Neutrophil (primary cell): ENCODE data around the gene VWC2L.

Experiments
- H3K27ac ChIP-seq: fragments of 200-600 bp; sonication (generic); 2 replicates; pipeline ENCODE4 v1.5.1; 2016; ENCODE audit warnings: mild to moderate bottlenecking, moderate library complexity
- H3K27me3 ChIP-seq: fragments of 200-600 bp; sonication (generic); 2 replicates; pipeline ENCODE4 v1.6.0; 2016; ENCODE audit warnings: mild to moderate bottlenecking
- H3K36me3 ChIP-seq: fragments of 200-600 bp; sonication (generic); 2 replicates; pipeline ENCODE4 v1.5.1; 2017
- H3K4me1 ChIP-seq, 2 experiments: fragments of 200-600 bp in 1 of 2; sonication (generic) in 1 of 2; 1 replicate in 1 of 2; 2 replicates in 1 of 2; pipeline versions ENCODE4 v1.5.1 to v1.6.1; 2013 to 2016; ENCODE audit warnings: low read depth in 1 of 2, low read length in 1 of 2, mild to moderate bottlenecking in 1 of 2, moderate library complexity in 1 of 2; ENCODE audit not compliant: control insufficient read depth in 1 of 2, insufficient read depth in 1 of 2
- H3K4me3 ChIP-seq, 2 experiments: fragments of 200-600 bp in 1 of 2; sonication (generic) in 1 of 2; 1 replicate in 1 of 2; 2 replicates in 1 of 2; pipeline ENCODE4 v1.5.1; 2013 to 2016; ENCODE audit warnings: low read depth in 1 of 2, low read length in 1 of 2, mild to moderate bottlenecking in 1 of 2, moderate library complexity in 1 of 2
- H3K9me3 ChIP-seq: fragments of 200-600 bp; sonication (generic); 2 replicates; pipeline ENCODE4 v1.5.1; 2016
- TF ChIP-seq, protein P1 (sequence below): fragments of 200-600 bp; sonication (generic); IDR thresholded peaks from 2 replicates; pipeline ENCODE4 v1.5.1; 2016; ENCODE audit warnings: antibody characterized with exemption

Gene VWC2L

DNA sequence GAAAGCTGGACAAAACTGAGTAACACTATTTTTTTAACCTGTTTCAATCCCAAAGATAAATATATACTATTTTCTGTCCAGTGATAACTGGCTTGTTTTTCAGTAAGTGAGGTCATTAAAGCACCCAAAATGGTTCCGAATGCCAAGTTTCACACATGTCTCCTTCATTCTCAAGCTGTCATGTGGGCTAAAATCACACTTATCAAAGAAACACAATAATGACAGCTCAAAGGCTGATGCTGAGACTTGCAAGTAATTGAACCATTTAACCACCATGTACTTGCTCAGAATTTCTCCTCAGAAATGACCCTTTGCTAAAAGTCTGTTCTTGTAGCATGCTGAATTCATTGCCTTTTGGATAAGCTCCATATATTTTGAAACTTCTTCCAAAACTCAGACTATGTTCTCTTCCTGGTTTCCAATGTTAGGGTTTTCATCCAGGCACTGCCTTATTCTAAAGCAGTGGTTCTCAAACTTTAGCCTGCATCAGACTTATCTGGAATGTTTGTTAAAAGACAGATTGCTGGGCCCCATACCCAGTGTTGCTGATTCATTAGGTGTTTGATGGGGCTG lies 149.8 kb downstream of the VWC2L start:
- TF ChIP-seq, protein P1, sequence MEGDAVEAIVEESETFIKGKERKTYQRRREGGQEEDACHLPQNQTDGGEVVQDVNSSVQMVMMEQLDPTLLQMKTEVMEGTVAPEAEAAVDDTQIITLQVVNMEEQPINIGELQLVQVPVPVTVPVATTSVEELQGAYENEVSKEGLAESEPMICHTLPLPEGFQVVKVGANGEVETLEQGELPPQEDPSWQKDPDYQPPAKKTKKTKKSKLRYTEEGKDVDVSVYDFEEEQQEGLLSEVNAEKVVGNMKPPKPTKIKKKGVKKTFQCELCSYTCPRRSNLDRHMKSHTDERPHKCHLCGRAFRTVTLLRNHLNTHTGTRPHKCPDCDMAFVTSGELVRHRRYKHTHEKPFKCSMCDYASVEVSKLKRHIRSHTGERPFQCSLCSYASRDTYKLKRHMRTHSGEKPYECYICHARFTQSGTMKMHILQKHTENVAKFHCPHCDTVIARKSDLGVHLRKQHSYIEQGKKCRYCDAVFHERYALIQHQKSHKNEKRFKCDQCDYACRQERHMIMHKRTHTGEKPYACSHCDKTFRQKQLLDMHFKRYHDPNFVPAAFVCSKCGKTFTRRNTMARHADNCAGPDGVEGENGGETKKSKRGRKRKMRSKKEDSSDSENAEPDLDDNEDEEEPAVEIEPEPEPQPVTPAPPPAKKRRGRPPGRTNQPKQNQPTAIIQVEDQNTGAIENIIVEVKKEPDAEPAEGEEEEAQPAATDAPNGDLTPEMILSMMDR, result no peak
- Histone ChIP-seq H3K4me3 (no peak overlapping the region), H3K27me3 (no peaks in the 10 kb centered on the region), H3K36me3 (no peaks in the 10 kb centered on the region), H3K27ac (no peak overlapping the region), H3K9me3 (no peaks in the 10 kb centered on the region), H3K4me1 (no peaks in the 10 kb centered on the region)

DNA sequence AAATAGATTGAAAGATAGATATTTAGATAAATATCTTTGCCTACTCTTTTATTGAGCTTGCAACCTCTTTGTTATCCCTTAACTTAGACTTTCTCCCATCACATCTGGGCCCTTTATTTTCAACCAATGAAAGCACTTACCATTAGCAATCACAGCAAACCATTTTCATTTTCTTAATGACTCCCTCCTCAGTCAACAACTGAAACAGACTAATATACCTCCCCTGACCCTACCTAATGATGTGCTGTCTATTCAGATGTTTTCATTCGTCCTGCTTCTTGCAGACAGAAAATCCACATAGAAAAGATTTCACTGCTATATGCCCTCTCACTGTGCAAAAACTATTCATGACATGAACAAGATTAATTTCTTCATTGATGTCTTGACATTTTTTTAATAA lies 154.4 kb downstream of the VWC2L start:
- Histone ChIP-seq H3K27ac (no peak overlapping the region), H3K4me3 (no peak overlapping the region)
- TF ChIP-seq, protein P1, result no peak

DNA sequence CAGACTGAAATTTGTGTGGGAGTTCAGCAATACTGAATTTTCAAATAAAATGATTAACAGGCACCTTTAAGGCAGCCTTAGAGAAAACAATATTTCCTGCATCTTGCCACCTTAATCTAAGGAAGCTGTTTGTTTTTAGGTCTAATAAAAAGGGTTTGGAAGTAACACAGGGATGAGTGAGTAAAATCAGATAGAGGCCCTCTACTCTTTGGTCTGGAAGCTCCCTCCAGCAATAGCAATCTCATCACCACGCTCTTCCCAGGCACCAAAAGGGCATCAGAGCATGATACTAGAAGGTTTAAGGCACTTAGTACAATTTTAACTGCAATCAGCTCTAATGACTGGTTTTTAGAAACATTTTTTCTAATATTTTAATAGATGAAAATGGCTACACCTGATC lies 155.6 kb downstream of the VWC2L start:
- Histone ChIP-seq H3K9me3 (no peaks in the 10 kb centered on the region), H3K27ac (no peak overlapping the region), H3K27me3 (no peaks in the 10 kb centered on the region), H3K4me1 (no peaks in the 10 kb centered on the region), H3K36me3 (no peaks in the 10 kb centered on the region), H3K4me3 (no peak overlapping the region)
- TF ChIP-seq, protein P1, result no peak

More for the DNA sequence above, 154.4 kb downstream of the VWC2L start:
- H3K9me3 ChIP-seq, result no peaks in the 10 kb centered on the region
- no peaks in the 10 kb centered on the region for H3K36me3 ChIP-seq
- H3K27me3 ChIP-seq, result no peaks in the 10 kb centered on the region
- H3K4me1 ChIP-seq, result no peaks in the 10 kb centered on the region

DNA sequence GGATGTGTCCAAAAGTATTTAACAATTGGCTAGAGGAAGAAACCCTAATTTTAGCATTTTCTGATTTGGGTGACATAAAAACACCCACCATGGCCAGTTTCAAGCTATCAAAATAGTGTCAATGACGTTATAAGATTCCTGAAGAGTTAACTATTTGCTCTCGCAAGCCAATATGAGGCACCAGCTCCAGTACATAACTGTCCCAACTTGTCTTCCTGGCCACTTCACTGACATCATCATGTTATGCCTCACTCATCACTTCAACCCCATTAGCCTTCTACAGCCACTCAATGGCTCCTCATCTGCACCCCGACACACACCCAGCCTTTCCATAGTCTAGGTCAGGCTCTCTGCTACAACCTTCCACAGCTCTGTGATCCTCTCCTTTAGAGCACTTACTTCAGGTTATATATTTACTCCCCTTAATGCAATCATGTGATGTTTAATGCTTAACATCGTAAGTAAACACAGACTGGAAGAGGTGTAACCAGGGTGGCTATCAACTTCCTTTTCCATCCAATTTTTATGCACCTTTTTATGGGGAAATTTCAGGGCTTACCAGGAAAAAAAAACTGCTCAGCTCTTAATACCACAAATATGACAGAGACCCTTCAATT lies 158.7 kb downstream of the VWC2L start:
- no peaks in the 10 kb centered on the region for H3K4me1 ChIP-seq
- no peaks in the 10 kb centered on the region for H3K36me3 ChIP-seq
- H3K27ac ChIP-seq, result no peak overlapping the region
- H3K4me3 ChIP-seq, result no peak overlapping the region
- H3K9me3 ChIP-seq, result no peaks in the 10 kb centered on the region
- TF ChIP-seq, protein P1, result no peak
- no peaks in the 10 kb centered on the region for H3K27me3 ChIP-seq

DNA sequence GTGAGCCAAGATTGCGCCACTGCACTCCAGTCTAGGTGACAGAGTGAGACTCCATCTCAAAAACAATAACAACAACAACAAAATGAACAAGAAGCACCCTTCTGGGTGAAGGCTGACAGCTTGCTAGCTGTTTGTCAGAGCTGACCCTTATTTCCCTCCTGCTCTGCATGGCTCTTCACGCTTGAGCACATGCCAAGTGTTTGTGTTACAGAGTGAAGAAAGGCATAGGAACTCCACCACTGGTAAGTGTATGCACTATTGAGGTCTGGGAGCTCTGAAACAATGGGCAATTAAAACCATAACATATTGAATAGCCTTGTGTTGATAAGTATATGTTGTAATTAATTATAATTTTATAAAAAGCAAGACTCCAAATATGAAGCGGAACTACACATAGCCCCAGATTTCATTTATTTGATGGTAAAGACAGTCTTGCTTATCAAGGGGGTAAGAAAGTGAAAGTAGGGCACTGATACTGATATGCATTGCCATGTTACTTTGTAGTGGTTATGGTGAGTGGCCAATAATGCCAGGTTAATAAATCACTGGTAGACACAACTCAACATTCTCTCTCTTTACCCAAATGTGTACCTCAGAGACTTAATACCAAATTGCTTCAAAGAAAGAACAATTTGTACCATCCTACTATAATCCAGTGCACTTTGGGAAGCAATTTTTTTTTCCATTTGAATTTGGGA lies 163.4 kb downstream of the VWC2L start:
- Histone ChIP-seq H3K27ac (no peak overlapping the region), H3K4me1 (no peaks in the 10 kb centered on the region), H3K27me3 (no peaks in the 10 kb centered on the region), H3K36me3 (no peaks in the 10 kb centered on the region), H3K4me3 (no peak overlapping the region), H3K9me3 (no peaks in the 10 kb centered on the region)
- TF ChIP-seq, protein P1, result no peak
